Gastroesophageal sphincter (tissue), 3 donors: Measurements from ENCODE around the gene HOPX.

Experiments used
- EP300 ChIP-seq: sonication (generic); formaldehyde crosslinking; IDR thresholded peaks from one replicate; pipeline ENCODE4 v1.6.1; 2017; ENCODE audit warnings: antibody characterized with exemption, mild to moderate bottlenecking
- POLR2A ChIP-seq, 2 donors: fragments of 450-650 bp; IDR thresholded peaks; one replicate each; pipeline ENCODE4 v1.6.1; 2017; ENCODE audit warnings: antibody characterized with exemption in 2 of 2, mild to moderate bottlenecking in 2 of 2, moderate library complexity in 1 of 2
- POLR2AphosphoS5 ChIP-seq: sonication (generic); formaldehyde crosslinking; IDR thresholded peaks from one replicate; pipeline ENCODE4 v1.6.1; 2017; ENCODE audit warnings: antibody characterized with exemption
- TF ChIP-seq, protein P1 (sequence below), 4 experiments: fragments of 200-600 bp in 2 of 4; fragments of 450-650 bp in 2 of 4; sonication (generic) in 1 of 4; IDR thresholded peaks; one replicate each; pipeline ENCODE4 v1.5.1; 2017 to 2019; ENCODE audit warnings: antibody characterized with exemption in 4 of 4, mild to moderate bottlenecking in 2 of 4, moderate library complexity in 2 of 4

DNA sequence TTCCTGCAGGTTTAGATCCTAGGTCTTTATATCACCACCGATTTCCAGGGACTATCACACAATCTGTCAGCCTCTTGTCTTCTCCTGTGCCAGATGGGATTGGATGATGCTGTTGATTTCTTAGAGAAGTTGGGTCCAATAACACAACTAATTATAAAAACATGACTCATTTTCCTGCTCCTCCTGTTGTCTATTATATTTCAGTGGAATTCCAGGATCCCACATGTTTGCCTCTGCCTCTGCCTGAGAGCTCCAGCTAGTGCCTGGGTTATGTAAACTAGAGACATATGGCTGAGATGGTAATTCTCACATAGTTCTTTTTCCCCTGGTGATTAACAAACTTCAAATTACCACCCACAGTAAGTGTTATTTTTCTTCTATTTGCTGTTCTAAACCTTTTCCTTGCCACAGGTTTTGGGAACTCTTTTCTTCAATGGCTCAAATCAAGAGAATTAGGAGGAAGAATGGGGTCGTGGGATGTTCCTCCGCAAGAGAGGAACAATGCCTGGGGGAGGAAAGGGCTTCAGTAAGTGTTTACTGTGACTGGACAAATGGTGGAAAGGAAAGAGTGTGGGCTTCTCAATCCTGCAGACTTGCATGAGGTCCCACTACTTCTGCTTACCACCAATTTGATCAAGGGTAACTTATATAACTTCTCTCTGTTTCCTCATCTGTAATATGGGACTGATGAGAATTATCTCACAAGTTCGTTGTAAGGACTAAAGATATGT is 3.4 kb upstream of the HOPX start:
- no peak for TF ChIP-seq POLR2AphosphoS5
- TF ChIP-seq POLR2A (IDR thresholded peaks at IDR 0.05): no peak
- TF ChIP-seq, protein P1, sequence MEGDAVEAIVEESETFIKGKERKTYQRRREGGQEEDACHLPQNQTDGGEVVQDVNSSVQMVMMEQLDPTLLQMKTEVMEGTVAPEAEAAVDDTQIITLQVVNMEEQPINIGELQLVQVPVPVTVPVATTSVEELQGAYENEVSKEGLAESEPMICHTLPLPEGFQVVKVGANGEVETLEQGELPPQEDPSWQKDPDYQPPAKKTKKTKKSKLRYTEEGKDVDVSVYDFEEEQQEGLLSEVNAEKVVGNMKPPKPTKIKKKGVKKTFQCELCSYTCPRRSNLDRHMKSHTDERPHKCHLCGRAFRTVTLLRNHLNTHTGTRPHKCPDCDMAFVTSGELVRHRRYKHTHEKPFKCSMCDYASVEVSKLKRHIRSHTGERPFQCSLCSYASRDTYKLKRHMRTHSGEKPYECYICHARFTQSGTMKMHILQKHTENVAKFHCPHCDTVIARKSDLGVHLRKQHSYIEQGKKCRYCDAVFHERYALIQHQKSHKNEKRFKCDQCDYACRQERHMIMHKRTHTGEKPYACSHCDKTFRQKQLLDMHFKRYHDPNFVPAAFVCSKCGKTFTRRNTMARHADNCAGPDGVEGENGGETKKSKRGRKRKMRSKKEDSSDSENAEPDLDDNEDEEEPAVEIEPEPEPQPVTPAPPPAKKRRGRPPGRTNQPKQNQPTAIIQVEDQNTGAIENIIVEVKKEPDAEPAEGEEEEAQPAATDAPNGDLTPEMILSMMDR (IDR thresholded peaks at IDR 0.05): no peak
- no peak for TF ChIP-seq EP300
